ENCODE measurements around the gene TOB1.
"Not testable (repeated sequence)": the region's sequence is repeated elsewhere in the genome, so short reads cannot be mapped to it uniquely, and the experiment has no call there.

Gene TOB1

GRCh38 chr17:50898369-50899004, 32.3 kb upstream of the TOB1 start:
- DNase-seq: no peak

GRCh38 chr17:50894513-50894912, 28.4 kb upstream of the TOB1 start:
- DNase-seq: not testable (repeated sequence)

DNA sequence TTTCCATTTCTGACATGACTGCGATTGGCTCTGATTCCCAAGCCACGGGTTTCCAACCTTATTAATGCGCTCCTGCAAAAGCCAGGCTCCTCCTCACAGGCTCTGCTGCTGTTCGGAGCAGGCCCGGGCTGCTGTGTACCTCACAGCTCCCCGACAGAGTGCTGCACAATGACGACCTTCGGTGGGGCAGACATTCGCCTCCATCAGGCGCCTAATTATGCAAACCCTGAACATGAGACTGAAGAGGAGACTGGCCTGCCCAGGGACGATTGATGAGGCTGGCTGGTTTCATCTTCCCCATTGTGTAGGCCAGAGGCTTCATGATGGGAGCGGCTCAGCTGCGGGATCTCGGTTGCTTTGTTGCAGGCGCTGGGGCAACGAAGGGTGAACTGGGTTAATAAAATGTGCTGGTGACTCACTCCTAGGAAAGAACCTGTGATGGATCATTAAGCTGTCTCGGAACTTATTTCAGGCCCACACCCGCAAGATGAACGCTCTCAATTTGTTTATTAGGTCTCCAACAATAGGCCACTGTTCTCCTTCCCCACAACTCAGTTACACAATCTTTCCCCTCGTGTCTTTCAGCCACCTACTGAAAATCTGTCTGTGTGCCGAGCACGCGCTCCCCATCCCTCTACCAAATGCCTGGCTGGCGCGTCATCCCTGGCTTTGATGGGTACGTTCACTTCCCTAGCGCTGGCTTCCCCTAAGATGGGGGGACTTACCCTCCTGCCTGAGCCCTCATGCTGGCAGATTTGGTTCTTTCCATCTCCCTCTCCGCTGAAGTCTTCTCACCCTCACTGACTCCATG, 27.2 kb upstream of the TOB1 start:
- DNase-seq: no peak

DNA sequence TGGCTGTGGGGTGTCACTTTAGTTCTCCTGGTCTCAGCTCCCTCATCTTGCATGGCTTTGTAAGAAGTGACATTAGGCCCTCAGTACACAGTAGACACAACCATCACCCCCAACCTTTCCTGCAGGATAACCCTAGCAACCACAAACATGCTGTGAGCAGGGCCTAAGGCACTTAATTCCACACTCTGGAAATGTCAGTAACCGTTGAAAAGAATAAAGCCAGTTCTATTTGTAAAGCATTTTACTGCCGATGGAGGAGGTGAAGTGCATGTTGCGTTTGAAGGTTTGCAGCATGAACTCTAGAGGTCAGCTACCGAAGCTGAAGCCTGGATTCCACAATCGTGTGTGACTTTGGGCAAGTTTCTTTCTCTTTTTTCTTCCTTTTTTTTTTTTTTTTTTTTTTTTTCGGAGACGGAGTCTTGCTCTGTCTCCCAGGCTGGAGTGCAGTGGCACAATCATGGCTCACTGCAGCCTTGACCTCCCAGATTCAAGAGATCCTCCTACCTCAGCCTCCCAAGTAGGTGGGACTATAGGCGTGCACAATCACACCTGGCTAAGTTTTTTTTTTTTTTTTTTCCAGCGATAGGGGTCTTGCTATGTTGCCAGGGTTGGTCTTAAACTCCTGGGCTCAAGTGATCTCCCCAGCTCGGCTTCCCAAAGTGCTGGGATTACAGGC, 26.1 kb upstream of the TOB1 start:
- no peak for DNase-seq

DNA sequence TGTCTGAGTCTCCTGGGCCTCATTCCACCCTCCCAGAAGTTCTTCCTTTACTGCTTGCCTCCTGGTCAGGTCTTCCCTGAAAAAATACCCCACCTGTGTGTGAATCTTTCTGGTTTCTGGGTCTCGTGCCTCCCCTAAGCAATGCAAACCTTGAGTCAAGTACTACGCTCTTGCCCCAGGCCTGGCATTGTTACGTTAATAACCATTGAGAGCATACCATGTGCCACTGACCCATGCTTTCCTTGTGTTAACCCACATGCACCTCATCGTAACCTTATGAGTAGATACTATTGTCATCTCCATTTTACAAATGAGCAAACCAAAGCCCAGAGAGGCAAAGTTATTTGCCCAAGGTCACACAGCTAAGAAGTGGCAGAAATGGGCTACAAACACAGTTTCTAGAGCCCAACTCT, 25.4 kb upstream of the TOB1 start:
- DNase-seq: no peak

GRCh38 chr17:50890675-50891516, 24.7 kb upstream of the TOB1 start:
- DNase-seq: no peak

DNA sequence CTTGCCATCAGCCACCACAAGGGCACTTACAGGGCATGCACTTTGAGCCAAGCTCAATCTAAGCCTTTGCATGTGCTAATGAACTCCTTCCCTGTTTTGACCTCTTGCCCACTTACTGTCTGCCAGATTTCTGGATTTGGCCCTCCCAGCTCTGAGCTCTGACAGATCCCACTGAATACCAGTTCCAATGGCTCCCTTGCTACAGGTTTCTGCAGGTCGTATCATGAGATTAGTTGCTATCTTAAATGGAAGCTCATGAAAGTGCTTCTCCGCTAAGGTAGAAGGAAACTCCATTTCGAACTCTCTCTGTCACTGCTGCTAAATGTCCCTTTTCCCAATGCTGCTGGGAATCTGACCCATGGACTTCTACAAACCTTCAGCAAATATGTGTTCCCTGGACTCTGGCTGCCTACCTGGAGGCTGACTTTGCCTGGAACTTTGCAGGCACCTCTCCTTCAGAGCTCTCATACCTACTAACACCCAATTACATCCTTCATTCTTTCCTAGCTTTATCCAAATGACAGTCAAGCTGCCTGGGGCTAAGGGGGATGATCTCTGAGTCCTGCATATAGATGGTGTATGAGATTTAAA, 23.5 kb upstream of the TOB1 start:
- DNase-seq: no peak

- no peak for DNase-seq
Measured at GRCh38 chr17:50887705-50888245, 21.6 kb upstream of the TOB1 start.

DNA sequence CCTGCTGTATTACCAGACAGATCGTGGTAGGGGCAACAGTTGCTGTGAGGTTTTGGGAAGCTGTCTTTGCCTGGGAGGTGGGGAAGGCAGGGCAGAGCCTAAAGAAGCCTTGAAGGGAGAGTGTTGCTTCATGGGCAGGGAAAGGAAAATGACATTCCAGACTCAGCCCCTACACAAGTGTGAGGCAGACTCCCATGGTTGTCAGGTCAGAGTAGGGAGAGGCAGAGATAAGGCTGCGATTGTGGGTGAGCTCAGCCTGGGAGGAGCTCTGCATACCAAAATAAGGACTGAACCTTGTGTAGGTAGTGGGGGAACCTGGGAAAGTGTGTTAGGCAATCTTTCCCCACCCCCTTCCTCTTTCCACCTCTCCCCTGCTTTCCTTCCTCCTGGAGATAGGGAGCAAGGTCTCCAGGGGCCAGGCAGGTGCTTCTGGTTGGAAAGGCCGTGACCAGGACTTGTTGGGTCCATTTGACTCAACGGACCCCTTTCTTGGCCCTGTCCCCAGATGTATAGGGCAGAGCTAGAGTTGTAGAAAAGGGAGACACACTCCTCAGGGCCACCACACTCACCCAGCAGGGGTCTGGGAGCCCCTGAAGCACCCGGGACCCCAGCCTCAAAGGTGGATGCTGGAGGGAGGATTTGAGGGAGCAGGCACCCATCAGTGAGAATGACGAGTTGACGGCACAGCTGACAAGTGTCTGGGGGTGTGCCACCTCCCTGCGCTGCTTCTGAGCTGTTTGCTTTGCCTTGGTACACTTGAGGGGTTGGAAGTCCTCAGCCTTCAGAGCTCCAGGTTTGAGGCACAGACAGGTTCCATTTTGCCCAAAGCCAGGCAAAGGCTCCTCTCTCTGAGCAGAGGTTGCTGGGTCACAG, 18.5 kb upstream of the TOB1 start:
- peak; percentile 21 for DNase-seq

- DNase-seq: peak; percentile 16
Measured at GRCh38 chr17:50883850-50884438, 17.8 kb upstream of the TOB1 start.

DNA sequence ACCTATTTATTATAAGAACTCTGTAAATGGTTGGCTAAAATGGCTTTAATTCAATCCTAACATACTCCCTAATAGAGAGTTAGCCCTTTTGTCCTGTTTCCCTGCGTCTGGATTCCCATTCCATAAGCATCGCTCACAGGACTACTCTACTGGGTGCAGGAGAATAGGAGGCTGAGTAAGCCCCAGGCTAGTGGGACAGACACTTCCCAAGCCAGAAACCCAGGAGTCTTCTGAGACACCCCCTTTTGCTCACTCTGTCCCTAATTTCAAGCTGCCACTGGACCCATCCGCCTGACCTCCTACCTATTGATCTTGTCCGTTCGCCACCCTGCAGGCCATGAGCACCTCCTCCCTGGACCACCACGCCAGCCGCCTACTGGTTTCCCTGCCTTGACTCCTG, 16.7 kb upstream of the TOB1 start:
- no peak for DNase-seq

- no peak for DNase-seq
Measured at GRCh38 chr17:50881182-50881581, 15.0 kb upstream of the TOB1 start.

GRCh38 chr17:50879086-50879485, 12.9 kb upstream of the TOB1 start:
- no peak for DNase-seq

DNA sequence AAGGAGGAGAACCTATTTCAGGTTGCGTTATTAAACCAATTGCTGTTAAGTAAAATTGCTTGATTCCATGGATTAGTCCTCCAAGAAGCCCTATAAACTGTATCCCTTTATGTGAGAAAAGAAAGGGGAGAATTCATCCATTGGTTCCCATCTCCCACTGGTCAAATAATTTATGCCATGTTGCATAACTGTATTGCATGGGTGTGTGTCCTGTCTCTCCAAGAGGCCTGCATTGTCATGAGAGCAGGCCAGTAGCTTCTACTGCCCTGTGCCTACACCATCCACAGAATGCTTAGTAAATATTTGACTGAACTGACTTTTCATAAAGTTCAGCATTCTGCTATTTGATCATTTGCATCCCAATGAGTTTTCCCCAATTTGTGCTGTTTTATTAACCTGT, 11.7 kb upstream of the TOB1 start:
- no peak for DNase-seq

GRCh38 chr17:50877042-50877441, 10.9 kb upstream of the TOB1 start:
- DNase-seq: not testable (repeated sequence)

DNA sequence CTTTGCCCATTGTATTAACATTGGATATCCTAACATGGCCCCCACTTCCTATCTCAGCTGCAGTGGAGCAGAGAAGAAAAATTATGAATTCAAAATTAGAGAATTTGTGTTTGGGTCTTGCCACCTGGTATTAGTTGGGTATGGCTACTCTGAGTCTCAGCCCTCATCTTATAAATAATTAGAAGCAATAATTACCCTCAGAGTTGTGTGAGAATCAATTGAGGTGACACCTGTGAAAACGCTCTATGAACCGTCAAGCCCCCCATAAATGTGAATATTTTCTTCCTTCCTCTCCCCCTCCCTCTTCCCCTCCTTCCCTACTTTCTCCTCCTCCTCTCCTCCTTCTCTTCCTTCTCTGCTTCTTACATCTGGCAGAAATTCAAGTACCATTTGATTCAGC, 8.9 kb upstream of the TOB1 start:
- DNase-seq: no peak

DNA sequence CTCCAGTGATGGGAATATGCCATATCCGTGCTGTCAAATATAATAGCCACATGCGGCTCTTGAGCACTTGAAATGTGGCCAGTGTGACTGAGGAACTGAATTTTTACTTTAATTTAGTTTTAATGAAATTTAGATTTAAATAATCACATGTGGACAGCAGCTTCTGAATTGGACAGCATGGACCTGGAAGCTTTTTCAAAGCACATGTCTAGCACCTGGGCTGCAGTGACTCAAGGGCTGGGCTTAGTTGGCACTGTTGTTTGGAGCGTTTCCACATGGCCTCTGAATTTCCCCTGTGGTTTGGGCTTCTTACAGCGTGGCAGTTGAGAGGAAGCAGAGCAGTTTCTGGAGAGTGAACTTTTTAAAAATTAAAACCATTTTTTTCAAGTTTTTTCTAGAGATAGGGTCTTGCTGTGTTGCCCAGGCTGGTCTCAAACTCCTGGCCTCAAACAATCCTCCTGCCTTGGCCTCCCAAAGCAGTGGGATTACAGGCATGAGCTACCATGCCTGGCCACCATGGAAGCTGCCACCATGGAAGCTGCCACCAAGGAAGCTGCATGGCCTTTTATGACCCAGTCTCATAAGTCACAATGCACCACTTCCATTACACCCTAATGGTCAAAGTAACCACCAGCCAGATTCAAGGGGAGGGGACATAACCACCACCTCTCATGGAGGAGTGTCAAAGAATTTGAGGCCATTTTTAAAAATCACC, 6.7 kb upstream of the TOB1 start:
- peak; percentile 63 for DNase-seq

DNA sequence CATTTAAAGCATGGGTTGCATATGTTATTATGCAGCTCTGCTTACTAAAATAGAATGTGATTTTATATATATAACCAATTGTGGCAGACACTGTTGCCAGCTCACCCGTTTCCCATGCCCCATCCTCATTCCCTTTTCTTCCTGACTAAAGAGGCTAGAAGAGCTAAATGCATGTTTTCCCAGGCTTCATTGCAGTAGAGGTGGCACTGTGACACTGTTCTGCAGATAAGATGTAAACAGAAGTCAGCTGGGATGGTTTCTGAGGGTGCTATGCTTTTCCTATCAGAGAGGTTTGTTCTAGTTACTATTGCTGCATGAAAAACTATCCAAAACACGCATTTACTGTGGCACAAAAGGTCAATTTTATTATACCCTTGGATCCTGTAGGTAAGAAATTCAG, 5.7 kb upstream of the TOB1 start:
- no peak for DNase-seq

GRCh38 chr17:50871364-50871763, 5.2 kb upstream of the TOB1 start:
- DNase-seq: peak; percentile 47

GRCh38 chr17:50868602-50869001, 2.4 kb upstream of the TOB1 start:
- DNase-seq: no peak

- DNase-seq: no peak
Measured at GRCh38 chr17:50868140-50868438, 1.9 kb upstream of the TOB1 start.

Data from stimulated activated CD8-positive, alpha-beta memory T cell treated with anti-CD3 and anti-CD28 coated beads, Interleukin-4, amount 100 ng/mL, for 48 hours (primary cell).